NOMO-1 treated with dmso at 0.1 percent for 144 hours (cell line): Measurements from ENCODE around the gene LRRC43.
"Not testable (repeated sequence)": the region's sequence is repeated elsewhere in the genome, so short reads cannot be mapped to it uniquely, and the experiment has no call there.

Experiments used
- DNase-seq: peaks from one replicate; lab custom pipeline; 2025; ENCODE audit not compliant: unreplicated experiment; lab: John Stamatoyannopoulos, UW

Gene LRRC43

GRCh38 chr12:122190842-122191668 lies 8.1 kb downstream of the LRRC43 start:
- no peak for DNase-seq

- DNase-seq = no peak
Observed at GRCh38 chr12:122192441-122192840, 9.5 kb downstream of the LRRC43 start.

DNA sequence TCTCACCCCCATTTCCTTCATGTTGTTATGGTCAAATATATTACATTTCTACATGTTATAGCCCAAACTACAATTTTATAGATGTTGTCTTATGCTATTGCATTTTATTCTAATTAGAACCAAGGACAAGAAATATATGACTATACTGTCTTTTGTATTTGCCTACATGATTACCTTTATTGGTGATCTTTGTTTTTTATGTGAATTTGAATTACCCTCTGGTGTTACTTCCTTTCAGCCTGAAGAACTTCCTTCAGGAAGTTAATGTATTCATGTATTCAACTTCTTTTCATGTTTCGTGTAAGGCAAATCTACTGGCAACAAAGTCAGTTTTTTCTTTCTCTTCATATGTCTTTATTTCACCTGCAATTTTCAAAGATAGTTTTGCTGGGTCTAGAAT lies 11.9 kb downstream of the LRRC43 start:
- DNase-seq = no peak

GRCh38 chr12:122195405-122195804 lies 12.5 kb downstream of the LRRC43 start:
- DNase-seq = no peak

GRCh38 chr12:122197612-122197966 lies 14.7 kb downstream of the LRRC43 start:
- no peak for DNase-seq

GRCh38 chr12:122199484-122200355 lies 16.8 kb downstream of the LRRC43 start:
- DNase-seq = no peak

GRCh38 chr12:122200541-122201175 lies 17.7 kb downstream of the LRRC43 start:
- DNase-seq = no peak

GRCh38 chr12:122201381-122201780 lies 18.5 kb downstream of the LRRC43 start:
- no peak for DNase-seq

GRCh38 chr12:122202017-122202416 lies 19.1 kb downstream of the LRRC43 start:
- no peak for DNase-seq

DNA sequence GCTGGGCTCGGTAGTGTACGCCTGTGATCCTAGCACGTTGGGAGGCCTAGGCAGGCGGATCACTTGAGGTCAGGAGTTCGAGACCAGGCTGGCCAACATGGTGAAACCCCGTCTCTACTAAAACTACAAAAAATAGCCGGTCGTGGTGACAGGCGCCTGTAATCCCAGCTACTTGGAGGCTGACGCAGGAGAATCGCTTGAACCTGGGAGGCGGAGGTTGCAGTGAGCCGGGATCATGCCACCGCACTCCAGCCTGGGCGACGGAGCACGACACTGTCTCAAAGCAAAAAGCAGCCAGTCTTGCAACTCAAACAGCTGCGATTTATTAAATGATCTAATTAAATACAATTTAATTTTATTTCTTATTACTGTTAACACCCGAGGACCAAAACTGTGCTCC lies 19.9 kb downstream of the LRRC43 start:
- not testable (repeated sequence) for DNase-seq

- no peak for DNase-seq
Observed at GRCh38 chr12:122203301-122204166, 20.6 kb downstream of the LRRC43 start, which contains the start of gene B3GNT4. Gene B3GNT4 (plus strand): TSS chr12:122203709. CDS start chr12:122204619, 910 bp downstream.

DNA sequence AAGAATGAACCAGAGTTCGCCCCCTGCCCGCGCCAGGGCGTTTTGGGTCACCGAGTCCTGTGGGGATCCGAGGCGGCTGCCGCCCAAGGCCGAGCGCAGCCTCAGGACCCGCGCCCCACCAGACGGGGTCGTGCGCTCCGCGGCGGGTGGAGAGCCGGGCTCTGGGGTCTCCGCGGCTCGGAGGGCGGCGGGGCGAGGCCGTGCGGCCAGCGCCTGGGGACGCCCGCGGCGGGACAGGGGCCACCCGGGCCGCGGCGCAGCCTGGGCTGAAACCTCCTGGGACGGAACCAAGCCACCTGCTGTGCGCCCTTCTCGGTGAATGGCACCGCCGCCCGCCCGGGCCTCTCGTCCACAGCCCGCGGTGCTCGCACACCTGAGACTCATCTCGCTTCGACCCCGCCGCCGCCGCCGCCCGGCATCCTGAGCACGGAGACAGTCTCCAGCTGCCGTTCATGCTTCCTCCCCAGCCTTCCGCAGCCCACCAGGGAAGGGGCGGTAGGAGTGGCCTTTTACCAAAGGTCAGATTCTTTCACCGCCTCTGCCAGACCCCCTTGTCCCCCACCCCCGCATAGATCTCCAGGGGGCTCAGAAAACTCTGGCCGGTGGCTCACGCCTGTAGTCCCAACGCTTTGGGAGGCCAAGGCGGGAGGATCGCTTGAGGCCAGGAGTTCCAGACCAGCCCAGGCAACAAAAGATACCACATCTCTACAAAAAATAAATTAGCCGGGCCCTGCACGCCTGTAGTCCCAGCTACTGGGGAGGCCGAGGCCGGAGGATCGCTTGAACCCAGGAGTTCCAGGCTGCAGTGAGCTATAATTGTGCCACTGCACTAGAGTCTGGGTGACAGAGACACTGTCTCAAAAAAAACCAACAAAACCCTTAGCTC lies 21.5 kb downstream of the LRRC43 start:
- DNase-seq = no peak

DNA sequence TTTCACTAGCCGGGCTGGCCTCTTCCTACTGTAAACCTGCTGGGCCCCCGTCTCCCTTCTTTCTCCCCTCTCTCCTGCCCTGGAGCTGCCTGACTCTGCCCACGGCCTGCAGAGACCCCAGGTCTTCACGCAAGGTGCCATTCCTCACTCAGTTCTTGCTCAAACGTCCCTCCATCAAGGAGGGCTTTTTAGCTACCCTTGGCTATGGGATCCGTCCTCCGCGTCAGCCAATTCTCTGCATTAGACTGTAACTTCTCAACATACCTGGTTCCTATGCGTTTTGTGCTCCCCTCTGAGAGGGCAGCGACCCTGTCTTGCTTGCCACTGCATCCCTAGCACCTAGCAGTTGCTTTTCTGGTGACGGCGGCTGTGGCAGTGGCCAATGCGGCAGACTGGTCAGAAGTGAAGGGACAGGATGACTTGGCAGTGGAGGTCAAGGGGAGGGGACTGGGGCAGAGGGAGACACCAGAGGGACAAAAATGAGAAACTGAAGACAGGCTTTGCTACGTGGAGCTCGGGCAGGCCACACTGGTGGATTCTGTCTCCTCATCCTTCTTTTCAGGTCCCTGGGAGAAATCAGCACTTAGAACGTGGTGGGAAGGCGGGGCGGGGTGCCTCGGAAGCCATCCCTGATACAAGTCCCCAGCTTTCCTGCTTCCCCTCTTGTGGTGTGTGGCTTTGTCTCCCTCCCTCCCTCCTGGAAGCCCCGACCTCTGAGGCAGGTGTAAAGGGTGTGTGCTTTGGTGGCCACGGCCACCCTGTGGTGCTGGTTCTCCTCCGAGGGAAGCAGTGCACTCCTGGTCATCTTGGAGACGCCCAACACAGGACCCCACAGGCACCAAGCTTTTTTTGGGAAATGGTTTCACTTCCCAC lies 22.4 kb downstream of the LRRC43 start:
- no peak for DNase-seq

DNA sequence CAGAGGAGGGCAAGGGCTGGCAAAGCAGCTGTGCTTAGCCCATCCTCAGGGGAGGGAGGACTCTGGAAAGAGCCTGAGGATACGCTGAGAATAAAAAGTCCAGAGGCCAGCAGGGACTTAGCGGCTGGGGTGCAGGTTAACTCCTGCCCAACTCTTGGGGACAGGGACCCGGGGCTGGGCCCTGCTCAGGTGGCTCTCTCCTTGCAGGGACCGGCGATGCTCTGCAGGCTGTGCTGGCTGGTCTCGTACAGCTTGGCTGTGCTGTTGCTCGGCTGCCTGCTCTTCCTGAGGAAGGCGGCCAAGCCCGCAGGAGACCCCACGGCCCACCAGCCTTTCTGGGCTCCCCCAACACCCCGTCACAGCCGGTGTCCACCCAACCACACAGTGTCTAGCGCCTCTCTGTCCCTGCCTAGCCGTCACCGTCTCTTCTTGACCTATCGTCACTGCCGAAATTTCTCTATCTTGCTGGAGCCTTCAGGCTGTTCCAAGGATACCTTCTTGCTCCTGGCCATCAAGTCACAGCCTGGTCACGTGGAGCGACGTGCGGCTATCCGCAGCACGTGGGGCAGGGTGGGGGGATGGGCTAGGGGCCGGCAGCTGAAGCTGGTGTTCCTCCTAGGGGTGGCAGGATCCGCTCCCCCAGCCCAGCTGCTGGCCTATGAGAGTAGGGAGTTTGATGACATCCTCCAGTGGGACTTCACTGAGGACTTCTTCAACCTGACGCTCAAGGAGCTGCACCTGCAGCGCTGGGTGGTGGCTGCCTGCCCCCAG lies 23.4 kb downstream of the LRRC43 start:
- no peak for DNase-seq

GRCh38 chr12:122206976-122207375 lies 24.1 kb downstream of the LRRC43 start:
- DNase-seq = no peak

GRCh38 chr12:122207391-122207790 lies 24.5 kb downstream of the LRRC43 start:
- DNase-seq = no peak

- no peak for DNase-seq
Observed at GRCh38 chr12:122208073-122208820, 25.3 kb downstream of the LRRC43 start.
